HepG2 (cell line): ENCODE results near the gene FAM114A1. TPM values are rescaled to one million over a fixed set of nuclear protein-coding genes. Genes with fewer than 3 reads are reported as not detected.
A peak's percentile ranks its signal among the peaks of the same experiment; 100 is the strongest.

Experiments
- DNMT1 ChIP-seq: sonication (generic); formaldehyde crosslinking; IDR thresholded peaks from 2 replicates; pipeline ENCODE4 v1.5.1; 2020; ENCODE audit warnings: mild to moderate bottlenecking, missing genetic modification reagents
- FOXJ3 ChIP-seq: sonication (generic); formaldehyde crosslinking; IDR thresholded peaks from 2 replicates; pipeline ENCODE4 v1.4.0; 2020; ENCODE audit warnings: missing genetic modification reagents, mild to moderate bottlenecking, borderline replicate concordance
- GABPA ChIP-seq, 2 experiments: IDR thresholded peaks; 2 replicates each; pipeline ENCODE4 v1.6.1; 2011 to 2016; ENCODE audit warnings: low read depth in 2 of 2, low read length in 1 of 2, missing biosample characterization in 1 of 2, missing genetic modification characterization in 1 of 2
- HCFC1 ChIP-seq: fragments of 150-350 bp; IDR thresholded peaks from 2 replicates; pipeline ENCODE4 v1.6.1; 2014; ENCODE audit warnings: low read depth, low read length
- HIVEP1 ChIP-seq: sonication (generic); formaldehyde crosslinking; IDR thresholded peaks from 2 replicates; pipeline ENCODE4 v1.4.0; 2020; ENCODE audit warnings: mild to moderate bottlenecking, missing genetic modification reagents
- HMGXB4 ChIP-seq, 2 experiments: sonication (generic) in 1 of 2; formaldehyde crosslinking in 1 of 2; IDR thresholded peaks; 2 replicates each; pipeline versions ENCODE4 v1.4.0 to v1.6.1; 2018 to 2020; ENCODE audit warnings: missing genetic modification reagents in 2 of 2, borderline replicate concordance in 1 of 2, low read depth in 1 of 2, mild to moderate bottlenecking in 1 of 2, missing biosample characterization in 1 of 2
- HOXA3 ChIP-seq: sonication (generic); formaldehyde crosslinking; IDR thresholded peaks from 2 replicates; pipeline ENCODE4 v1.5.0; 2020; ENCODE audit warnings: missing genetic modification reagents
- IRF1 ChIP-seq: sonication (generic); formaldehyde crosslinking; IDR thresholded peaks from 2 replicates; pipeline ENCODE4 v1.4.0; 2020; ENCODE audit warnings: low read depth, mild to moderate bottlenecking, missing genetic modification reagents
- KAT2B ChIP-seq: fragments of 150-350 bp; IDR thresholded peaks from 2 replicates; pipeline ENCODE4 v1.6.1; 2014; ENCODE audit warnings: low read depth, low read length, borderline replicate concordance
- KLF11 ChIP-seq: IDR thresholded peaks from 2 replicates; pipeline ENCODE4 v1.6.1; 2016; ENCODE audit warnings: missing compliant biosample characterization
- MAFK ChIP-seq, 2 experiments: IDR thresholded peaks in 1 of 2; conservative IDR thresholded peaks in 1 of 2; 2 replicates each; pipeline ENCODE4 v1.6.1; 2011; ENCODE audit warnings: improper control_type of control experiment in 2 of 2, low read length in 2 of 2
- MED8 ChIP-seq: sonication (generic); formaldehyde crosslinking; IDR thresholded peaks from 2 replicates; pipeline ENCODE4 v1.8.1; 2023; ENCODE audit warnings: mild to moderate bottlenecking, missing genetic modification reagents; ENCODE audit not compliant: insufficient replicate concordance
- MEF2D ChIP-seq: sonication (generic); formaldehyde crosslinking; IDR thresholded peaks from 2 replicates; pipeline ENCODE4 v1.5.1; 2020; ENCODE audit warnings: mild to moderate bottlenecking, missing genetic modification reagents
- MXD3 ChIP-seq: IDR thresholded peaks from 2 replicates; pipeline ENCODE4 v1.6.1; 2016; ENCODE audit warnings: mild to moderate bottlenecking, missing biosample characterization, missing genetic modification reagents
- NCOA1 ChIP-seq: sonication (generic); formaldehyde crosslinking; IDR thresholded peaks from 2 replicates; pipeline ENCODE4 v1.9.0; 2021; ENCODE audit warnings: missing genetic modification reagents
- NFE2L1 ChIP-seq: sonication (generic); formaldehyde crosslinking; IDR thresholded peaks from 2 replicates; pipeline ENCODE4 v1.4.0; 2020; ENCODE audit warnings: missing genetic modification reagents, mild to moderate bottlenecking, borderline replicate concordance
- NR2C2 ChIP-seq: sonication (generic); formaldehyde crosslinking; IDR thresholded peaks from 2 replicates; pipeline ENCODE4 v1.4.0; 2020; ENCODE audit warnings: missing genetic modification reagents, mild to moderate bottlenecking, moderate library complexity, borderline replicate concordance
- PAX8 ChIP-seq: sonication (generic); formaldehyde crosslinking; IDR thresholded peaks from 2 replicates; pipeline ENCODE4 v1.8.0; 2022; ENCODE audit warnings: mild to moderate bottlenecking, missing genetic modification reagents, borderline replicate concordance
- PBX2 ChIP-seq: IDR thresholded peaks from 2 replicates; pipeline ENCODE4 v1.6.1; 2016; ENCODE audit warnings: control low read depth
- PHB2 ChIP-seq: fragments of 450-650 bp; IDR thresholded peaks from 2 replicates; pipeline ENCODE4 v1.6.1; 2018; ENCODE audit not compliant: partially characterized antibody
- RORA ChIP-seq: sonication (generic); formaldehyde crosslinking; IDR thresholded peaks from 2 replicates; pipeline ENCODE4 v1.5.0; 2020; ENCODE audit warnings: mild to moderate bottlenecking, missing genetic modification reagents, moderate library complexity
- SMC3 ChIP-seq: IDR thresholded peaks from 2 replicates; pipeline ENCODE4 v1.6.1; 2011; ENCODE audit warnings: low read length, improper control_type of control experiment
- U2AF1 ChIP-seq: fragments of 200-400 bp; formaldehyde crosslinking; optimal IDR thresholded peaks from 2 replicates; pipeline ENCODE3; 2017; ENCODE audit warnings: mild to moderate bottlenecking, low read depth, low read length
- ZNF124 ChIP-seq: sonication (generic); formaldehyde crosslinking; IDR thresholded peaks from 2 replicates; pipeline ENCODE4 v1.4.0; 2020; ENCODE audit warnings: missing genetic modification reagents
- ZNF207 ChIP-seq: fragments of 450-650 bp; IDR thresholded peaks from 2 replicates; pipeline ENCODE4 v1.6.1; 2016; ENCODE audit warnings: antibody characterized with exemption, borderline replicate concordance
- ZNF333 ChIP-seq: sonication (generic); formaldehyde crosslinking; IDR thresholded peaks from 2 replicates; pipeline ENCODE4 v1.4.0; 2020; ENCODE audit warnings: mild to moderate bottlenecking, missing genetic modification reagents, borderline replicate concordance
- ZNF772 ChIP-seq: sonication (generic); formaldehyde crosslinking; IDR thresholded peaks from 2 replicates; pipeline ENCODE4 v1.5.0; 2020; ENCODE audit warnings: mild to moderate bottlenecking, missing genetic modification reagents
- ZNF780A ChIP-seq: sonication (generic); formaldehyde crosslinking; IDR thresholded peaks from 2 replicates; pipeline ENCODE4 v1.8.0; 2022; ENCODE audit warnings: mild to moderate bottlenecking, missing genetic modification reagents, moderate library complexity
- ZNF891 ChIP-seq: sonication (generic); formaldehyde crosslinking; IDR thresholded peaks from 2 replicates; pipeline ENCODE4 v1.5.0; 2020; ENCODE audit warnings: mild to moderate bottlenecking, missing genetic modification reagents
- polyA plus RNA-seq, 8 experiments: library from polyadenylated mRNA; depleted of rRNA in 3 of 8; stranded (reverse) in 7 of 8; unstranded in 1 of 8; fragments of >200 nt; fragmentation: Illumina TruSeq in 4 of 8; extraction: Trizol in 4 of 8; gene quantifications; 2 replicates each; pipeline versions ENCODE4 v1.2.1 to v1.2.3, GENCODE V29; 2011 to 2016; ENCODE audit warnings: low read depth in 4 of 8, missing spikeins in 1 of 8, mixed read lengths in 1 of 8; ENCODE audit not compliant: insufficient read depth in 1 of 8
- total RNA-seq, 5 experiments: library from RNA; depleted of rRNA; stranded (reverse); fragments of >200 nt; fragmentation: Illumina TruSeq; extraction: Trizol; gene quantifications; 2 replicates each; pipeline ENCODE4 v1.2.3, GENCODE V29; 2016; ENCODE audit warnings: low read depth in 1 of 5

The FAM114A1 gene
- total and polyA plus RNA-seq, 2 of the 13 experiments (the other 11 are each of a cell fraction or from before 2014, with no cell fraction given), result 61.0 to 76.9 TPM

- no peak for TF ChIP-seq HMGXB4 (CRISPR knock-in tag; IDR thresholded peaks at IDR 0.05; ENCODE audit: borderline replicate concordance in 1 of 2, low read depth in 1 of 2)
- no peak for TF ChIP-seq RORA (CRISPR knock-in tag)
- TF ChIP-seq NFE2L1, result no peak
- peak; percentile 56; the same call in 1 of the 2 replicates for TF ChIP-seq FOXJ3 (CRISPR knock-in tag)
- TF ChIP-seq PBX2, result no peak
- no peak for TF ChIP-seq IRF1 (CRISPR knock-in tag)
- TF ChIP-seq ZNF780A (CRISPR knock-in tag), result no peak
- TF ChIP-seq KLF11 (CRISPR knock-in tag), result no peak
- TF ChIP-seq ZNF891 (CRISPR knock-in tag), result no peak
- TF ChIP-seq KAT2B, result no peak
- TF ChIP-seq PHB2, result no peak
- no peak for TF ChIP-seq U2AF1
- no peak for TF ChIP-seq DNMT1
- TF ChIP-seq ZNF772 (CRISPR knock-in tag), result no peak
- no peak for TF ChIP-seq SMC3
- no peak for TF ChIP-seq ZNF207
- no peak for TF ChIP-seq HCFC1
- no peak for TF ChIP-seq HIVEP1 (CRISPR knock-in tag)
- TF ChIP-seq MEF2D (CRISPR knock-in tag), result no peak
- no peak for TF ChIP-seq HOXA3 (CRISPR knock-in tag)
- no peak for TF ChIP-seq PAX8 (CRISPR knock-in tag)
- TF ChIP-seq GABPA (IDR thresholded peaks at IDR 0.05; ENCODE audit: low read depth, low read length), result no peak
- no peak for TF ChIP-seq GABPA (CRISPR knock-in tag; IDR thresholded peaks at IDR 0.05; ENCODE audit: low read depth)
- no peak for TF ChIP-seq NR2C2
- no peak for TF ChIP-seq MXD3
- TF ChIP-seq MAFK (conservative IDR thresholded peaks at IDR 0.05 in 1 of 2, IDR thresholded peaks at IDR 0.05 in 1 of 2; ENCODE audit: low read length in 2 of 2), result 0 out of 4 replicates have a peak, but pooled peaks of 1 of the 2 experiments have one; percentile 25
- TF ChIP-seq ZNF333 (CRISPR knock-in tag), result no peak
- TF ChIP-seq MED8 (CRISPR knock-in tag), result no peak
- TF ChIP-seq NCOA1 (CRISPR knock-in tag), result no peak
- no peak for TF ChIP-seq ZNF124 (CRISPR knock-in tag)
Observed at GRCh38 chr4:38872620-38873019, 5.0 kb downstream of the FAM114A1 start (continued).
